Measurements from ENCODE around the gene OCIAD1.
"Not testable (repeated sequence)": the region's sequence is repeated elsewhere in the genome, so short reads cannot be mapped to it uniquely, and the experiment has no call there.

The OCIAD1 gene

DNA sequence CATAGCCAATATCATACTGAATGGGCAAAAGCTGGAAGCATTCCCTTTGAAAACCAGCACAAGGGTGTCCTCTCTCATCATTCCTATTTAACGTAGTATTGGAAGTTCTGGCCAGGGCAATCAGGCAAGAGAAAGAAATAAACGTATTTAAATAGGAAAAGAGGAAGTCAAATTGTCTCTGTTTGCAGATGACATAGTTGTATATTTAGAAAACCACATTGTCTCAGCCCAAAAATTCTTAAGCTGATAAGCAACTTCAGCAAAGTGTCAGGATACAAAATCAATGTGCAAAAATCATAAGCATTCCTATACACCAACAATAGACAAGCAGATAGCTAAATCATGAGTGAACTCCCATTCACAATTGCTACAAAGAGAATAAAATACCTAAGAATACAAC, 9.5 kb upstream of the OCIAD1 start:
- DNase-seq (ENCODE audit: low read depth), result not testable (repeated sequence)

DNA sequence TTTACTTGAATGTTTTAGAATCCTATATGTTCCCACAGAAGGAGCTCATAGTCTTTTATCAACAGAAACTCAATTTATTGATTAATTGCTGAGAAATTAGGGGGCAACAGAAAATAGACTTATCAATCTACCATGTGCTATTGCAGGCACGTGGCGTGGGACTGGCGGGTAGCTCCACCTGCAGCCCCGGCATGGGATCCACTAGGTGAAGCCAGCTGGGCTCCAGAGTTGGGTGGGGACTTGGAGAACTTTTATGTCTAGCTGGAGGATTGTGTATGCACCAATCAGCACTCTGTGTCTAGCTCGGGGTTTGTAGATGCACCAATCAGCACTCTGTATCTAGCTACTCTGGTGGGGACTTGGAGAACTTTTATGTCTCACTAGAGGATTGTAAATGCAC, 3.3 kb upstream of the OCIAD1 start:
- no peak for DNase-seq (ENCODE audit: low read depth)

DNA sequence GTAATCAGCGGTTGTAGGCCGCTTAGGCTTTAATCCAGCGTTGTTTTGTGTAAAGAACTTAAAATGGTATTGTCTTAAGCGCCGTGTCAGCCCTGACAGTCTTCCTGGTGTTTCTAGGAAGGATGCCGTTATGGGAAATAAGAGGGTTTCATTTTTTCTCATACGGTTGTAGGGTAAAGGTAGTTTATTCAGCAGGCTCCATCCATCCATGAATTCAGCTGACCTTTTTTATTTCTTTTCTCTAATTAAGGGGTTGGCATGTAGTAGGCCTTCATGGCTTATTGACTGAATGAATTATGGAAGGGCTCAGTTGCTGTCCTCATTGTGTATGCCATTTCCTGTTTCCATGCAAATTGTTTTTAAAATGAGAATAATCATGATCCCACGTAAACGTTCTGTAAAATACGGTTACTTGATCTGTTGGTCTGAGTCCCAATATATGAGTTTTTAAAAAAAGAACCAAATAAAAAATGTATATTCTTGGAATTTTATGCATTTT, 693 bp downstream of the OCIAD1 start:
- DNase-seq (ENCODE audit: low read depth), result peak; percentile 16

DNA sequence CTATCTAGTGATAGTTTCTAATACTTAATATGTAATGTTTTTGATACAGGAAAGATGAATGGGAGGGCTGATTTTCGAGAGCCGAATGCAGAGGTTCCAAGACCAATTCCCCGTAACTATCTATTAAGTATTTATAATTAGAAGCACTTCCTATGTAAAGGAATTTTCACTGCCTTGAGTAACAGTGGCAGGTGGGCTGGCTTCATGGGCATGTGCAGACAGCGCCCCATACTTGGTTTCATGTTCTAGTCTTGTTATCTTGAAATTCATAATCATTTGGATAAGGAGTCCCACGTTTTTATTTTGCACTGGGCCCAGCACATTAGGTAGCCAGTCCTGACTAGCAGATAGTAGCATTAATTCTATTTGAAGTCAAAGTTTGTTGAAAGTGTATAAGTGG, 1.7 kb downstream of the OCIAD1 start:
- DNase-seq (ENCODE audit: low read depth), result no peak

DNA sequence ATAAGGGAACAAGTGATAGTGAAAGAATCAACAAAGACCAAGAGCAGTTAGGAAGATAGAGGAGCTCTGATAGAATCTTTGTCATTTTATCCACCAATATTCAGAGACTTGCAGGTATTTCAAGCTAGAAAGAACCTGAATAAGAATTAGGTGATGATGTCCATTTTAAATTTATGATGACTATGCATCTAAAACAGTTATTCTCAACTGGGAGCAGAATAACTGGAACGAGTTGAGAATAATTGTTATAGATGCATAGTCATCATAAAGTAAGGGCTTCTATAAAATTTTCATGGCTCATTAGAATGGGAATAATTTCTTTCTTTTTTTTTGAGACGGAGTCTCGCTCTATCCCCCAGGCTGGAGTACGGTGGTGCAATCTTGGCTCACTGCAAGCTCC, 5.8 kb downstream of the OCIAD1 start:
- DNase-seq (ENCODE audit: low read depth), result no peak

DNA sequence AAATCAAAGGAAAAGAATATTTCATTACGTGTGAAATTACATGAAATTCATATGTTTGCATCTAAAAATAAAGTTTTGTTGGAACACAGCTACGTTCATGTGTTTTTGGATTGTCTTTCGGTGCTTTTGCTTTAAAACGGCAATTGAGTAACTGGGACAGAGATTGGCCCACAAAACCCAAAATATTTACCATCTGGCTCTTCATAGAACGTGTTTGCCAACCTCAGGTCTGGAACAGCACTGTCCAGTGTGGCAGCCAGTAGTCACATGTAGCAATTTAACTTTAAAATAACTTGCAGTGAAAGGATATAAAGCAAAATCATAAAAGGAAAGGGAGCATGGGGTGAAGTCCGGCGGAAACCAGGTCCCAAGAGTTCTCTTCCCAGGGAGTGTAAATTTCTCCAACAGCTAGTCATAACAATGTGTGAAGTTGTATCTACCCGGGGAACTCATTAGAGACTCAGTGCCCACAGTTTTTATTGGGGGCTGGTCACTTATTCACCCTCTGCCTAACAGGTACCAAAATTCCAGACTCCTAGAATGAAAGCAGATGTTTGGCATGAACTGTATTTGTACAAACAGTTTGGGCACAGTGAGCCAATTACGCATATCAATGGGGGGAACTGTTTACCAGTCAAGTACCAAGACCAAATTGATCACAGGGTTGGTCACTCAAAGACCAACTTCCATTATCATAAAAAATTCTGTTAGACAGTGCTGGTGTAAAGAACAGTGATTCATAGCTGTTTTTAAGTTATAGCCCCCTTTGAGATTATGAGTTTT, 10.3 kb downstream of the OCIAD1 start:
- DNase-seq (ENCODE audit: low read depth), result no peak

DNA sequence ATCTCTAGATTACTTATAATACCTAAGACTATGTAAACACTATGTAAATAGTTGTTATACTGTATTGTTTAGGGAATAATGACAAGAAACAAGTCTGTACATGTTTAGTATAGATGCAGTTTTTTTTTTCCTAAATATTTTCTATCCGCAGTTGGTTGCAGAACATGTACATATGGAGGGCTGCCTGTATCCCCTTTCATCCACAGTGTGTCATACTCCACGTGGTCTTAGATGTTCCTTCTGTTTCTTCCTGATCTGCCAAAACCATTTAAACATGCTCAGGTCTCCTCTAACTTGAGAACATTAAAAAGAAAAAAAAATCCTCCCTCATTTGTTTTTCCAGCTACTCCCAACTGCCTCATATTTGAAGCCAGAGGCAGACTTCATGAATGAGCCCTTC, 14.0 kb downstream of the OCIAD1 start:
- no peak for DNase-seq (ENCODE audit: low read depth)

DNA sequence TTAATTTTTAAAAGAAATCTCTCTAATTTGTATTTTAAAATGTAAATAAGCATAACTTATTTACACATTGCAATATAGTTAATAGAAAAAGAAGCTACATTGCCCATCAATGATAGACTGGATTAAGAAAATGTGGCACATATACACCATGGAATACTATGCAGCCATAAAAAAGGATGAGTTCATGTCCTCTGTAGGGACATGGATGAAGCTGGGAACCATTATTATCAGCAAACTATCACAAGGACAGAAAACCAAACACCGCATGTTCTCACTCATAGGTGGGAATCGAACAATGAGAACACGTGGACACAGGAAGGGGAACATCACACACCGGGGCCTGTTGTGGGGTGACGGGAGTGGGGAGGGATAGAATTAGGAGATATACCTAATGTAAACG, 17.9 kb downstream of the OCIAD1 start:
- DNase-seq (ENCODE audit: low read depth), result not testable (repeated sequence)

DNA sequence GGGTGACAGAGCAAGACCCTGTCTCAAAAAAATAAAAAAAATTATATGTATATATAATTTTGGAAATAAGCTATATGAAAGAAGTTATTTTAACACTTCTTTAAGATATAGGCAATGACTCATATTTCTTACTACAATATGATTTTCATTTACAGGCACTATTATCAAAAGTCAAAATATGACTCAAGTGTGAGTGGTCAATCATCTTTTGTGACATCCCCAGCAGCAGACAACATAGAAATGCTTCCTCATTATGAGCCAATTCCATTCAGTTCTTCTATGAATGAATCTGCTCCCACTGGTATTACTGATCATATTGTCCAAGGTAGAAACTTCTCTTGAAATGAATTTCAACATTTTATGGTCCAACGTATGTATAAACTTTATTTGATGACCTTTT, 20.8 kb downstream of the OCIAD1 start:
- no peak for DNase-seq (ENCODE audit: low read depth)

DNA sequence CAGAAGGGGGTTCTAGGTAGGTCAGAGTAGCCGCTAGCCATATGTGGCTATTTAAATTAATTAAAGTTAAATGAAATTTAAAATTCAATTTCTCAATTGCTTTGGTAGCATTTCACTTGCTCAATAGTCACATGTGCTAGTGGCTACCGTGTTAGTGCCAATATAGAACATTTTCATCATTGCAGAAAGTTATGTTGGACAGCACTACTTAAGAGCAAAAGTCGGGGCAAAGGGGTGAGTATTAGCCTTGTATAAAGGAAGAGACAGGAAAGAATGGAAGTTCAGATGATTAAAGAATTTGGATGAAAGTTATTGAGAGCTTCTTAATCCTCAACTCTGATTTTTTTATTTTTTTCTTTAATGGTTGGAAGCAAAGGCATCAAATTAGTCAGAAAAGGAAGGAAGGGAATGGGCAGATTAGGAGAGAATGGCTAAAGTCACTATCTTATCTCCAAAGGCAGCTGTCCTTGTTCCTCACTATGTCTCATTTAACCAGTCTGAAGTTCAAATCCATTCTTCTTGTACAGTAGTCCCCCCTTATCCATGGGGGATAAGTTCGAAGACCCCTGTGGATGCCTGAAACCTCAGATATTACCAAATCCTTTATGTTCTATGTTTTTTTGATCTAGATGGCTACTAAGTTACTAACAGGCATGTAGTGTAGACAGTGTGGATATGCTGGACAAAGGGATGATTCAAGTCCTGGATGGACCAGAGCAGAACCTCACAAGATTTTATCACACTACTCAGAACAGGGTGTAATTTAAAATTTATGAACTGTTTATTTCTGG, 22.9 kb downstream of the OCIAD1 start:
- DNase-seq (ENCODE audit: low read depth), result no peak

DNA sequence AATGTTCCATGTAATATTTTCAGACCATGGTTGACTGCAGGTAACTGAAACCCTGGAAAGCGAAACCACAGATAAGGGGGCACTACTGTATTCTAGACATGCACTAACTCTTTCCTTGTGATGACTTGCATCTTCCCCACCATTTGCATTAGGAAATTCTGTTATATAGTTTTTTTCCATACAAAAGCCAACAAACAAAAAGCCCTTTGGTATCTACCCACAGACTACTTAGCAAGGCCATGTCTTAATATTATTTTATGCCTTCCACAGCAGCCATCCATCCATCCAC, 23.5 kb downstream of the OCIAD1 start:
- DNase-seq (ENCODE audit: low read depth), result no peak

DNA sequence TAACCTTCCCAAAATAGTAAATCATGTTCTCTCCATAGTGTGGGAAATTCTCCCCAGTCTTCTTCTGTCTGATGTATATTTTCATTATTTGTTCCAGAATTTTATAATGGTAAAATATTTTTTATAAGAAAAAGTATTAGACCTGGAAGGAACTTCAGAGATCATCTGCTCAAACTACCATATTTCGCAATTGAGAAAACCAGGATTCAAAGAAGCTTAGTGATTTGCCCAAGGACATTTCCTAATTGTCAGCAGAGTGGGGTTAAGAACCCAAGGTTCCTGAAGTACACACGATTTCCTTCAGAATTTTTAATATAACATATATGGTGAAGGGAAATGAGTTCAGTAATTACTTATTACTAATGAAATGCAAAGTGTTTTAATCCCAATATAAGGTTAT, 24.1 kb downstream of the OCIAD1 start:
- peak; percentile 28 for DNase-seq (ENCODE audit: low read depth)

DNA sequence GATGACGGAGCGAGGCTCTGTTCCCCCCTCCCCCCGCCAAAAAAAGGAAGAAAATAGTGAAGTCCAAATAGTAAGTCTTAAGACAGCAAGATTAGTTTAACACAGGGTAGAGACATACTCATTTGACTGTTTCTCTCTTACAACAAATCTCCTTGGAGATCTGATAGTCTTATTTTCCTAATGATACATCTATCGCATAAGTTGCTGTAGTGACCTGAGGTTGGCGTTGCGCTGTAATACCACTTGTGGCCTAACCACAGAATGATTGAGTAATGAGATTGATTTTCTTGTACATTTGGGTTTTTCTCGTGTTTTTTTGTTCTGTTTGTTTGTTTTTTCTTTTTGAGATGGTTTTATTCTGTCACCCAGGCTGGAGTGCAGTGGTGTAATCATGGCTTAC, 27.2 kb downstream of the OCIAD1 start:
- peak; percentile 59 for DNase-seq (ENCODE audit: low read depth)

DNA sequence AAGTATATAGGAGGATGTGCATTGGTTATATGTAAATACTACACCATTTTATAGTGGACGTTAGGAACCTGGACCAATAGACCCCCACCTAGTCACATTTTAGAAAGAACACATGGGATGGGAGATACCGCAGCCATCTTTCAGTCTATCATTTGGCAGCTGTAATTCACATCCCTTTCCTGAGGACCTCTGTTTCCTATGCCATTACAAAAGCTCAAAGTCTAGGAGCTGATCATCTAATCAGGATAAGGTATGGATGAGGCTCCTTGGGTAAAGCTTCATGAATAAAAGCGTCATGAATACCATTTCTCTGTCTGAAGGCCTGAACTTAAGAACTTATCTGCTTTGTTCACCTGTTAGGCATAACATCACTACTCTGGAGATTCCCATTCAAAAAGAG, 31.1 kb downstream of the OCIAD1 start:
- no peak for DNase-seq (ENCODE audit: low read depth)

DNA sequence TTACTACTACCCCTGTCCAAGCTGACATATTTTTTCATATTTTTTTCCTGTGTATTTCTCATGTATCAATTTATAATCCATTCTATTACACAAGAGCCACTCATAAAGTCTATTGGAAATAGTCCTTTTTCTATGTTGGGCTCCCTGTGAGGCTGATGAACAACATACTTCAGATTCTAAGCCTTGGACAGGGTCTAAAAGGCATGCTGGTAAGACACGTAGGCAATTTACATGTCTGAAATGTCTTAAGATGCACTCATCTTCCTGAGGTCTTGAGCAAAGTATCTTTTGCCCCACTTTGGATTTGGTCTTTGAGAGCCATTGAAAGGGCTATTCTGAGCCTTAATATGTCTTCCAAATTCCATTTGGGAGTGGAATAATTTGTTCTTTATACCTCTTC, 31.8 kb downstream of the OCIAD1 start:
- DNase-seq (ENCODE audit: low read depth), result peak; percentile 21

DNA sequence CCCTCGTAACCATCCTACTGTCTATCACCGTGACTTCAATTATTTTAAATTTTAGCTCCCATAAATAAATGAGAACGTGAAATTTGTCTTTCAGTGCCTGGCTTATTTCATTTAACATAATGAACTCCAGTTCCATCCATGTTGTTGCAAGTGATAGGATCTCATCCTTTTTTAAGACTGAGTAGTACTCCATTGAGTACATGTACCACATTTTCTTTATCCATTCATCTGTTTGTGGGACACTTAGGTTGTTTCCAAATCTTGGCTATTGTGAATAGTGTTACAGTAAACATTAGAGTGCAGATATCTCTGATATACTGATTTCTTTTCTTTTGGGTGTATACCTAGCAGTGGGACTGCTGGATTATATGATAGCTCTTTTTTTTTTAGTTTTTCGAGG, 32.8 kb downstream of the OCIAD1 start:
- DNase-seq (ENCODE audit: low read depth), result no peak

DNA sequence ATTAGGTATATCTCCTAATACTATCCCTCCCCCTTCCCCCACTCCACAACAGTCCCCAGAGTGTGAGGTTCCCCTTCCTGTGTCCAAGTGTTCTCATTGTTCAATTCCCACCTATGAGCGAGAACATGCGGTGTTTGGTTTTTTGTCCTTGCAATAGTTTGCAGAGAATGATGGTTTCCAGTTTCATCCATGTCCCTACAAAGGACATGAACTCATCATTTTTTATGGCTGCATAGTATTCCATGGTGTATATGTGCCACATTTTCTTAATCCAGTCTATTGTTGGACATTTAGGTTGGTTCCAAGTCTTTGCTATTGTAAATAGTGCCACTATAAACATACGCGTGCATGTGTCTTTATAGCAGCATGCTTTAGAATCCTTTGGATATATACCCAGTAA, 33.8 kb downstream of the OCIAD1 start:
- DNase-seq (ENCODE audit: low read depth), result not testable (repeated sequence)

DNA sequence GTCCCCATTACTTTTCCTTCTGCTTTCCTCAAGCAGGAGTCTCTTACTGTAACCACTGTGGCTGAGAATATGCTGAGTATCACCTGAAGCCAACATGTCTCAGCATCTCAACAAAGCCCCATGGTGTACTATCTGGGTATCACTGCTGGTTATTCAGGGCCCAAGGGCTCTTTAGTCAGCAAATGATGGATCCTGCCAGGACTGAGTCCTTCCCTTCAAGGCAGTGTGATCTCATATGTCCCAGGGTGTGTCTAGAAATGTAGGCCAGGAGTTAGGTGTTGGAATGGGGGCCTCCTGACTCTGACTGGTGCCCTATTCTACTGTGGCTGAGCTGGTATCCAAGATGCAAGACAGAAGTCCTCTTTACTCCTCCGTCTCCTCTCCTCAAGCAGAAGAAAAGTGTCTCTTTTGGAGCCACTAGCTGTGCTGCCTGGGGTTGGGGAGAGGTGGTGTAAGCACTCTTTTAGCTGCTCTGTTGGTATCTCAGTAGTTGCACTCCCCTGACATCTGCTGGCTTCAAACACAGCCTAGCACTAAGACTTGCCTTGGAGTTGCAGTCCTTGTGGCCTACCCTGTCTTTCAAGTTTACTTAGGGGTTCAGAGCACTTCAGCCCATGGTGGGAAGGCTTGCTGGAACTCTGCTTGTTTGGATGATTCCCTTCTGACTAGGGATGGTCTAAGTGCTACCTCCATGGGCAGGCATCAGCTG, 47.1 kb downstream of the OCIAD1 start:
- no peak for DNase-seq (ENCODE audit: low read depth)

DNA sequence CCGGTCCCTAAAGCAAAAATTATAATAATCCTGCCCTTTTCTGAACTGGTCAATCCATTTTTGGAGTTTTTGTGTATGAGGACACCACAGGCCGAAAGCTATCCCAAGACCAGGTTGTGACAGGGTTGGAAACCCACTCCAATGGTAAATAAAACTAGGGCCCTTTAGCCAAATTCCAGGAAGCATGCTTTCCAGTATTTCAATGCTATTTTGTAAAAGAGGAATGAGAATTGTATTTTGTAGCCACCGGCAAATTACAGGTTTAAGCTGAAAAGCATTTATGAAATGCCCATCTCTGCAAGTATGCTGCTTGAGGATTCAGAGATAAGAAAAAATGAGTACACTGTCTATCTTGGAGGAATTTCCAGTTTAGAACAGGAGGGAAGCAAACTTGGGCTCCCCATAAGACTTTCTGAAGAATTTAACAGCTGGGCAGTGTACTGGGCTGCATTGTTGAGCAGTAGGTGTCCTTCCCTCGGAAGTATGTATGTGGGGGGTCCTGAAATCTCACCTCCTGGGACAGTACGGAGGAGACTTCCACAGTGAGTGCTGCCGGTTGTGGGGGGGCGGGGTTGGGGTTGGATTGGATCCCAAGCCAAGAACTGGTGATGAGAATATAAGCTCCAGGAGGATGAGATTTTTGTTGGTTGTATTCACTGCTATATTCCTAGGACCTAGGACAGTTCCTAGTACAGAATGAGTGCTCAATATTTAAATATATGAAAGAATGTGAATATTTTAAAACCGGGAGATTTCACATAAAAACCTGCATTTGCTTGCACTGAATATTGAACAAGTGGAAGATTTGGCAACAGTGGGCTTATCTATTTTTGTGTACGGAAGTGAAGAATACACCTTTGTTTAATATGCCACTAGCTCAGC, 48.9 kb downstream of the OCIAD1 start:
- no peak for DNase-seq (ENCODE audit: low read depth)

DNA sequence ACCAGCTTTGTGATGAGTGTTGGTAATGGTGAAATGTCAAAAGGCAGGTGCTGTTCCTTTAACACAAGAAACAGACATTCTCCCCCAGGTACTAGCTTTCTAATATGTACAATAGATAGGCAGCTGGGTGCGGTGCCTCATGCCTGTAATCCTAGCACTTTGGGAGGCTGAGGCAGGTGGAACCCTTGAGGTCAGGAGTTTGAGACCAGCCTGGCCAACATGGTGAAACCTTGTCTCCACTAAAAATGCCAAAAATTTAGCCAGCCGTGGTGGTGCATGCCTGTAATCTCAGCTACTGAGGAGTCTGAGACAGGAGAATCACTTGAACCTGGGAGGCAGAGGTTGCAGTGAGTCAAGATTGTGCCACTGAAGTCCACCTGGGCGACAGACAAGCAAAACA, 50.8 kb downstream of the OCIAD1 start:
- not testable (repeated sequence) for DNase-seq (ENCODE audit: low read depth)

DNA sequence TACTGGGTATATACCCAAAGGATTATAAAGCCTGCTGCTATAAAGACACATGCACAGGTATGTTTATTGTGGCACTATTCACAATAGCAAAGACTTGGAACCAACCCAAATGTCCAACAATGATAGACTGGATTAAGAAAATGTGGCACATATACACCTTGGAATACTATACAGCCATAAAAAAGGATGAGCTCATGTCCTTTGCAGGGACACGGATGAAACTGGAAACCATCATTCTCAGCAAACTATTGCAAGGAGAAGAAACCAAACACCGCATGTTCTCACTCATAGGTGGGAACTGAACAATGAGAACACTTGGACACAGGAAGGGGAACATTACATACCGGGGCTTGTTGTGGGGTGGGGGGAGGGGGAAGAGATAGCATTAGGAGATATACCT, 58.9 kb downstream of the OCIAD1 start:
- not testable (repeated sequence) for DNase-seq (ENCODE audit: low read depth)

DNA sequence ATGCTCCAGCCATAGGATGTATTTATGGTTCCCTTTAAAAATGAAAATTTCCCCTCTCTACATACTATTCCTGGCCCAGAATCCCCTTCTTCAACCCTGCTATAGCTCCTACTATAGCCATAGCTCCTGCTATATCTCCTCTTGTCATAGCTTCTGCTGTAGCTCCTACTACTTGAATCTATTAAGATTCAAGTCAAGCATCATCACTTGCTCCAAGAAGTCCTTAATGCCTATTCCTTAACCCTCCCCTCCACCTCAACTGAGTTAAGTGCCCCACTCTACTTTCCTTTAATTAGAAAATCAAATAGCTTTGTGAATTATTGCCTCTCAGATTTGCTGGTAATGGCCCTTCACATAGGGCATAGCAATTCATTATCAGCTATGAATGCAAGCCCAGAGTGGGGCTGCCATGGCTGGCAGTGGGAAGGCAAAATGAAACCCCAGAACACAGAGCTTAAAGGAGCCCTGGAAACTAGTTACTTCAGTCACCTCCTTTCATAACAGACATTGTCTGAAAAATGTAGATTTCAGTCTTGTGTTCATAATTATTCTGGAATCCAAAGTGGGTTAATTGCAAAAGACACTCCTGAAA, 60.2 kb downstream of the OCIAD1 start:
- no peak for DNase-seq (ENCODE audit: low read depth)

Measured in iris pigment epithelial cell (primary cell).